Transverse colon (tissue), 3 donors: ENCODE results near the gene ALDH1A1.

ENCODE experiments used
- POLR2A ChIP-seq: fragments of 450-650 bp; IDR thresholded peaks from one replicate; pipeline ENCODE4 v1.6.1; 2016; ENCODE audit warnings: antibody characterized with exemption, mild to moderate bottlenecking, moderate library complexity
- TF ChIP-seq, protein P1 (sequence below), 5 experiments: fragments of 200-600 bp in 3 of 5; fragments of 450-650 bp in 2 of 5; sonication (generic) in 3 of 5; IDR thresholded peaks; 1 replicate in 2 of 5; 2 replicates in 3 of 5; pipeline ENCODE4 v1.5.1; 2016 to 2017; ENCODE audit warnings: antibody characterized with exemption in 5 of 5, inconsistent platforms in 3 of 5, mild to moderate bottlenecking in 2 of 5, moderate library complexity in 1 of 5

DNA sequence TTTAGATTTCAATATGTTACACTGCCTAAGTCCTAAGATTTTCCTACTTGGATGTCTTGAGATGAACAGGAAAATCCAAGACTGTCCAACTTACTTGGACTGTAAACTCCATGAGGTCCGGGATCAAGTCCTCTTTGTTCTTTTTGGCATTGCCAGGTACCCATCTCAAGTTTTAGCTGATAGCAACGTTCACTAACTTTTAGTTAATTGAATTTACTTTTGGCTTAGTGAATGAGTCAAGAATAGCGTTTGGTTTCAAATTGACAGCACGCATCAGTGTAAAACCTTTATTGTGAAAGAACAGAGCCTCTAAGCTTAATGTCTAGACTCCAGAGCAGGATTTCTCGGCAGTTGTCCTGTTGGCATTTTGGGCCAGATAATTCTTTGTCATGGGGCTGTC is 37.2 kb downstream of the ALDH1A1 start:
- TF ChIP-seq, protein P1, sequence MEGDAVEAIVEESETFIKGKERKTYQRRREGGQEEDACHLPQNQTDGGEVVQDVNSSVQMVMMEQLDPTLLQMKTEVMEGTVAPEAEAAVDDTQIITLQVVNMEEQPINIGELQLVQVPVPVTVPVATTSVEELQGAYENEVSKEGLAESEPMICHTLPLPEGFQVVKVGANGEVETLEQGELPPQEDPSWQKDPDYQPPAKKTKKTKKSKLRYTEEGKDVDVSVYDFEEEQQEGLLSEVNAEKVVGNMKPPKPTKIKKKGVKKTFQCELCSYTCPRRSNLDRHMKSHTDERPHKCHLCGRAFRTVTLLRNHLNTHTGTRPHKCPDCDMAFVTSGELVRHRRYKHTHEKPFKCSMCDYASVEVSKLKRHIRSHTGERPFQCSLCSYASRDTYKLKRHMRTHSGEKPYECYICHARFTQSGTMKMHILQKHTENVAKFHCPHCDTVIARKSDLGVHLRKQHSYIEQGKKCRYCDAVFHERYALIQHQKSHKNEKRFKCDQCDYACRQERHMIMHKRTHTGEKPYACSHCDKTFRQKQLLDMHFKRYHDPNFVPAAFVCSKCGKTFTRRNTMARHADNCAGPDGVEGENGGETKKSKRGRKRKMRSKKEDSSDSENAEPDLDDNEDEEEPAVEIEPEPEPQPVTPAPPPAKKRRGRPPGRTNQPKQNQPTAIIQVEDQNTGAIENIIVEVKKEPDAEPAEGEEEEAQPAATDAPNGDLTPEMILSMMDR (IDR thresholded peaks at IDR 0.05): no peak
- no peak for TF ChIP-seq POLR2A
